Body of pancreas (tissue), 4 donors: Measurements from ENCODE around the gene ZNF232.

Experiments
- POLR2A ChIP-seq, 3 donors: fragments of 450-650 bp; IDR thresholded peaks; one replicate each; pipeline ENCODE4 v1.6.1; 2016; ENCODE audit warnings: antibody characterized with exemption in 3 of 3, mild to moderate bottlenecking in 2 of 3
- TF ChIP-seq, protein P1 (sequence below), 7 experiments: fragments of 450-650 bp in 4 of 7; fragments of 200-600 bp in 3 of 7; sonication (generic) in 3 of 7; IDR thresholded peaks; one replicate each; pipeline ENCODE4 v1.5.1; 2016 to 2019; ENCODE audit warnings: antibody characterized with exemption in 7 of 7

DNA sequence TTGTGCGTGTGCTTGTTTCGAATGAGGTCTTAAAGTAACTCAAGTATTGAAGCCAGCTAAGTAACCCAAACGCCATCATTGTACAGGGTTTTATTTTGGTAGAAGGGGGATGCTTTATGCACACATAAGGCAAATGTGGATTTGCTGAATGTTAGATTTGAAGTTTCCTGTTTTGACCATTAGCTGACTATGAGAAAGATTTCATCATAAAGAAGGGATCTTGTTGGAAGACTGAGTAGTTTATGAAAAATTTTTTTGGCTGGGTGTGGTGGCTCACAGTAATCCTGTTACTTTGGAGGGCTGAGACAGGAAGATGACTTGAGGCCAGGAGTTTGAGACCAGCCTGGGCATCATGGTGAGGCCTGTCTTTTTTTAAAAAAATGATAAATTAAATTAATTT, 43.4 kb downstream of the ZNF232 start:
- TF ChIP-seq, protein P1, sequence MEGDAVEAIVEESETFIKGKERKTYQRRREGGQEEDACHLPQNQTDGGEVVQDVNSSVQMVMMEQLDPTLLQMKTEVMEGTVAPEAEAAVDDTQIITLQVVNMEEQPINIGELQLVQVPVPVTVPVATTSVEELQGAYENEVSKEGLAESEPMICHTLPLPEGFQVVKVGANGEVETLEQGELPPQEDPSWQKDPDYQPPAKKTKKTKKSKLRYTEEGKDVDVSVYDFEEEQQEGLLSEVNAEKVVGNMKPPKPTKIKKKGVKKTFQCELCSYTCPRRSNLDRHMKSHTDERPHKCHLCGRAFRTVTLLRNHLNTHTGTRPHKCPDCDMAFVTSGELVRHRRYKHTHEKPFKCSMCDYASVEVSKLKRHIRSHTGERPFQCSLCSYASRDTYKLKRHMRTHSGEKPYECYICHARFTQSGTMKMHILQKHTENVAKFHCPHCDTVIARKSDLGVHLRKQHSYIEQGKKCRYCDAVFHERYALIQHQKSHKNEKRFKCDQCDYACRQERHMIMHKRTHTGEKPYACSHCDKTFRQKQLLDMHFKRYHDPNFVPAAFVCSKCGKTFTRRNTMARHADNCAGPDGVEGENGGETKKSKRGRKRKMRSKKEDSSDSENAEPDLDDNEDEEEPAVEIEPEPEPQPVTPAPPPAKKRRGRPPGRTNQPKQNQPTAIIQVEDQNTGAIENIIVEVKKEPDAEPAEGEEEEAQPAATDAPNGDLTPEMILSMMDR (IDR thresholded peaks at IDR 0.05) = no peak
- TF ChIP-seq POLR2A (IDR thresholded peaks at IDR 0.05) = no peak
